Panc1 (cell line): ENCODE measurements around the gene HMG20B. TPM values are rescaled to one million over a fixed set of nuclear protein-coding genes. Genes with fewer than 3 reads are reported as not detected.
"Not testable (repeated sequence)": the region's sequence is repeated elsewhere in the genome, so short reads cannot be mapped to it uniquely, and the experiment has no call there.

Experiments used
- ATAC-seq: fragments of 200-7000 bp; cut with Tn5 transposase; 2 replicates; pipeline ENCODE4 v1.9.1; 2020; ENCODE audit warnings: mild to moderate bottlenecking, moderate library complexity
- BruUV-seq: library from RNA; stranded (reverse); fragments of 400-500 nt; replicated peaks from 2 replicates; lab custom pipeline; 2021; lab: Mats Ljungman, UMichigan
- CTCF ChIA-PET: fragments of 300-600 bp; sonication (Branson Sonifier 250); formaldehyde crosslinking; loops from one replicate; lab custom pipeline; 2022; ENCODE audit warnings: antibody characterized with exemption; lab: Charles Lee
- POLR2A ChIA-PET: fragments of 300-600 bp; sonication (Branson Sonifier 250); formaldehyde crosslinking; loops from one replicate; lab custom pipeline; 2022; ENCODE audit warnings: antibody characterized with exemption; lab: Charles Lee
- DNase-seq: peaks from one replicate; pipeline ENCODE4 v3.0.0-alpha.2; 2010; ENCODE audit warnings: low read depth, low spot score
- H3K27ac ChIP-seq: 2 replicates; pipeline ENCODE4 v1.5.1; 2011; ENCODE audit warnings: mild to moderate bottlenecking, low read length, inconsistent platforms
- H3K27me3 ChIP-seq: fragments of 200-500 bp; sonication (Bioruptor generic); 2 replicates; pipeline ENCODE4 v1.6.0; 2014; ENCODE audit warnings: low read length, inconsistent platforms; ENCODE audit not compliant: control insufficient read depth, insufficient read depth
- H3K36me3 ChIP-seq: fragments of 200-500 bp; sonication (Bioruptor generic); 2 replicates; pipeline ENCODE4 v1.5.1; 2014; ENCODE audit warnings: inconsistent platforms, mild to moderate bottlenecking, low read length, moderate library complexity; ENCODE audit not compliant: control insufficient read depth, insufficient read depth
- H3K4me1 ChIP-seq: 2 replicates; pipeline ENCODE4 v1.5.1; 2011; ENCODE audit warnings: inconsistent platforms, mild to moderate bottlenecking, low read length, moderate library complexity; ENCODE audit not compliant: control insufficient read depth, insufficient read depth
- H3K4me3 ChIP-seq, 2 experiments: 2 replicates each; pipeline ENCODE4 v1.5.1; 2011 to 2012; ENCODE audit warnings: low read depth in 2 of 2, low read length in 2 of 2, mild to moderate bottlenecking in 2 of 2, inconsistent platforms in 1 of 2, moderate library complexity in 1 of 2
- H3K9me3 ChIP-seq: fragments of 200-500 bp; sonication (Bioruptor generic); 2 replicates; pipeline ENCODE4 v1.5.1; 2014; ENCODE audit warnings: low read depth, mild to moderate bottlenecking, inconsistent platforms, low read length, moderate library complexity; ENCODE audit not compliant: control insufficient read depth, insufficient read depth
- POLR2AphosphoS5 ChIP-seq: IDR thresholded peaks from 2 replicates; pipeline ENCODE4 v1.6.1; 2012; ENCODE audit warnings: mild to moderate bottlenecking, low read depth, low read length, moderate library complexity
- REST ChIP-seq, 2 experiments: IDR thresholded peaks; 2 replicates each; pipeline ENCODE4 v1.6.1; 2011 to 2012; ENCODE audit warnings: low read depth in 2 of 2, control low read depth in 1 of 2, low read length in 1 of 2, mild to moderate bottlenecking in 1 of 2, moderate library complexity in 1 of 2; ENCODE audit not compliant: insufficient read depth in 1 of 2
- SIN3A ChIP-seq: IDR thresholded peaks from 2 replicates; pipeline ENCODE4 v1.6.1; 2012; ENCODE audit warnings: low read depth, mild to moderate bottlenecking, low read length, moderate library complexity, borderline replicate concordance; ENCODE audit not compliant: insufficient read depth
- TCF7L2 ChIP-seq: IDR thresholded peaks from 2 replicates; pipeline ENCODE4 v1.6.1; 2011; ENCODE audit warnings: mild to moderate bottlenecking, low read depth, low read length, inconsistent platforms
- in situ Hi-C: cut with HindIII; loops from 2 replicates; pipeline ENCODE4 v1.10.0; 2016; ENCODE audit warnings: low sequenced_read_pairs, low pct_unique_long_range_greater_than_20kb
- intact Hi-C: fragments of 100-400 bp; cut with micrococcal nuclease; formaldehyde crosslinking; loops from one replicate; pipeline ENCODE4 v1.10.0; 2022; ENCODE audit not compliant: unreplicated experiment
- total RNA-seq: library from RNA; stranded (reverse); gene quantifications from one replicate; pipeline ENCODE4 v1.2.1, GENCODE V29; 2021; ENCODE audit not compliant: unreplicated experiment
- TF ChIP-seq, protein P1 (sequence below): fragments of 450-650 bp; IDR thresholded peaks from 2 replicates; pipeline ENCODE4 v1.5.1; 2017; ENCODE audit warnings: mild to moderate bottlenecking

Gene HMG20B
- total RNA-seq, 1 experiment from 2014 or later = 74.7 TPM

DNA sequence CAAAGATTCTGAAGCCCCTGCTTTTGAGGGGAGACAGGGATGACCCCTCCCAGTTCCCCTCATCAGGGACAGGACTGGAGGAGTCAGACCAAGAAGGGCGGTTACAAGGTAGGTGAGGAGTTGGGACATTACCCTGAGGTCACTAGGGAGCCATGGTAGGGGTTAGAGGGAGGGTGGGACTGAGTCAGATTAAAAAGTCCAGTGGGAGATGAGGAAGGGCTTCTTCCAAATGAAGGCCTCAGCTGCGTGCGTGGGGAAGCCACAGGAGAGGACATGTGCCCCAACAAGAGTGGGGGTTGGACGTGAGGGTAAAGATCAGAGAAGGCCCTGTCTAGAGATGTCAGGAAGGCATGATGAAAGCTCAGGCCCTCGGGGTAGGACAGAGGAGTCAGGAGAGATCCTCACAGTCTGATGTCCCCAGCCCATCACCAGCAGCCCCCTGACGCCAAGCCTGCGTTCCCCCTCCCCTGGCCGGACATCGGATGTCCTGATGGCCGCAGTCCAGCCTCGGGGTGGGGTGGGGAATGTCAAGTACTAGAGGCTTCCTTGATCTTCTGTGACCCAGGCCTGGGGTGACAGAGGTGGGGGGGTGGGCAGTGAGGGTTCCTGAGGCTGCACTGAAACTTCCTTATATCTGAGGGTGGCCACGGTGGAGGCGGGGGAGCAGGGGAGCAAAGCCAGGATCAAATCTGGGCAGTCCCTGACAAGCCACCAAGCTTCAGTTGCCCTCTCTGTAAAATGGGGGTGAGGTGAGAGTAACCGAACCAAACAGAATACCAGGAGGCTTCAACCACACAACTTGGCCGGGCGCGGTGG lies 8.8 kb upstream of the HMG20B start:
- DNase-seq = no peak
- in situ Hi-C loops = no loop called here
- H3K9me3 ChIP-seq = no peaks in the 10 kb centered on the region
- H3K4me3 ChIP-seq = no peak overlapping the region
- H3K27me3 ChIP-seq = no peaks in the 10 kb centered on the region
- POLR2A ChIA-PET = no interaction called here
- H3K36me3 ChIP-seq = no peaks in the 10 kb centered on the region
- BruUV-seq = no TSS peak
- CTCF ChIA-PET = no interaction called here
- no peaks in the 10 kb centered on the region for H3K4me1 ChIP-seq
- TF ChIP-seq SIN3A (no peak), TCF7L2 (no peak), REST (IDR thresholded peaks at IDR 0.05; ENCODE audit: insufficient read depth in 1 of 2, low read depth in 2 of 2, low read length in 1 of 2) (no peak), POLR2AphosphoS5 (no peak)
- TF ChIP-seq, protein P1, sequence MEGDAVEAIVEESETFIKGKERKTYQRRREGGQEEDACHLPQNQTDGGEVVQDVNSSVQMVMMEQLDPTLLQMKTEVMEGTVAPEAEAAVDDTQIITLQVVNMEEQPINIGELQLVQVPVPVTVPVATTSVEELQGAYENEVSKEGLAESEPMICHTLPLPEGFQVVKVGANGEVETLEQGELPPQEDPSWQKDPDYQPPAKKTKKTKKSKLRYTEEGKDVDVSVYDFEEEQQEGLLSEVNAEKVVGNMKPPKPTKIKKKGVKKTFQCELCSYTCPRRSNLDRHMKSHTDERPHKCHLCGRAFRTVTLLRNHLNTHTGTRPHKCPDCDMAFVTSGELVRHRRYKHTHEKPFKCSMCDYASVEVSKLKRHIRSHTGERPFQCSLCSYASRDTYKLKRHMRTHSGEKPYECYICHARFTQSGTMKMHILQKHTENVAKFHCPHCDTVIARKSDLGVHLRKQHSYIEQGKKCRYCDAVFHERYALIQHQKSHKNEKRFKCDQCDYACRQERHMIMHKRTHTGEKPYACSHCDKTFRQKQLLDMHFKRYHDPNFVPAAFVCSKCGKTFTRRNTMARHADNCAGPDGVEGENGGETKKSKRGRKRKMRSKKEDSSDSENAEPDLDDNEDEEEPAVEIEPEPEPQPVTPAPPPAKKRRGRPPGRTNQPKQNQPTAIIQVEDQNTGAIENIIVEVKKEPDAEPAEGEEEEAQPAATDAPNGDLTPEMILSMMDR = no peak
- H3K27ac ChIP-seq = no peak overlapping the region
- ATAC-seq = no peak
- intact Hi-C loops = no loop called here

DNA sequence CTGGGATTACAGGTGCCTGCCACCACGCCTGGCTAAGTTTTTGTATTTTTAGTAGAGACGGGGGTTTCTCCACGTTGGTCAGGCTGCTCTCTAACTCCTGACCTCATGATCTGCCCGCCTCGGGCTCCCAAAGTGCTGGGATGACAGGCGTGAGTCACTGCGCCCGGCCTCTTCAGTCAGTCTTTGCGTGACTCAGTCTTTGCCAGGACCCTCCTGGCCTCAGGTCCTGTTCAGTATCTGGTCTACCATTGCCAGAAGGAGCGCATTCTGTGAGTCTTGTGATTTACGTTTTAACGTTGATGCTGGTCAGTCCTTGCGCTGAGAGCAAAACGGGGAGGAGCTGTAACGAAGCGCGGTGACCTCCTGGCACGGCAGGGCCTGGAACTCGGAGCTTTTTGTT lies 7.6 kb upstream of the HMG20B start:
- Histone ChIP-seq H3K4me3 (no peak overlapping the region), H3K9me3 (no peaks in the 10 kb centered on the region), H3K36me3 (no peaks in the 10 kb centered on the region), H3K27ac (no peak overlapping the region), H3K27me3 (no peaks in the 10 kb centered on the region), H3K4me1 (no peaks in the 10 kb centered on the region)
- in situ Hi-C loops (no loop called here), intact Hi-C loops (no loop called here)
- no peak for DNase-seq
- BruUV-seq = no TSS peak
- TF ChIP-seq POLR2AphosphoS5 = no peak
- TF ChIP-seq, protein P1 = no peak
- TF ChIP-seq REST (IDR thresholded peaks at IDR 0.05; ENCODE audit: insufficient read depth in 1 of 2, low read depth in 2 of 2, low read length in 1 of 2) = no peak
- no peak for TF ChIP-seq SIN3A
- TF ChIP-seq TCF7L2 = no peak
- CTCF ChIA-PET = no interaction called here
- POLR2A ChIA-PET = no interaction called here
- peak; percentile 74 for ATAC-seq

DNA sequence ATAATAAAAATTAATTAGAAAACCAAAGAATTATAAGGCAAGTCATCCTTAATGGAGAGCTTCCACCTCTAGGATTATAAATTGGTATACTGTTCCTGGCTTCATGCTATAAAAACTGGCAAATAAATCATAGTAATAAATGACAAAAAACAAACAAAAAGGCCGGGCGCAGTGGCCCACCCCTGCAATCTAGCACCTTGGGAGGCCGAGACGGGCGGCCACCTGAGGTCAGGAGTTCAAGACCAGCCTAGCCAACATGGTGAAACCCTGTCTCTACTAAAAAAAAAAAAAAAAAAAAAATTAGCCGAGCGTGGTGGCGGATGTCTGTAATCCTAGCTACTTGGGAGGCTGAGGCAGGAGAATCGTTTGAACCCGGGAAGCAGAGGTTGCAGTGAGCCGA lies 2.7 kb upstream of the HMG20B start:
- H3K4me3 ChIP-seq, intact Hi-C loops, H3K36me3 ChIP-seq, H3K27me3 ChIP-seq, DNase-seq, H3K4me1 ChIP-seq, BruUV-seq, in situ Hi-C loops, ATAC-seq, H3K9me3 ChIP-seq, H3K27ac ChIP-seq, CTCF ChIA-PET: not testable (repeated sequence)
- POLR2A ChIA-PET = interaction anchor here (0.6 to 0.7 kb wide), 2 partner anchors 15 to 27 kb away, joined by 3 to 7 read pairs; no protein-coding TSS in a partner anchor
